Right lung (tissue), 5 donors: Measurements from ENCODE around the gene ESPN. TPM values are rescaled to one million over a fixed set of nuclear protein-coding genes. Genes with fewer than 3 reads are reported as not detected.
A peak's percentile ranks its signal among the peaks of the same experiment; 100 is the strongest.

Source experiments
- DNase-seq, 2 donors: peaks; one replicate each; pipeline ENCODE4 v3.0.0-alpha.2; 2013
- polyA plus RNA-seq, 5 donors: library from polyadenylated mRNA; unstranded; fragments of 120-200 nt; gene quantifications; one replicate each; pipeline versions ENCODE4 v1.2.1 to v1.2.3, GENCODE V29; 2013; ENCODE audit warnings: inconsistent platforms in 1 of 5, low replicate concordance in 1 of 5; ENCODE audit not compliant: insufficient read length in 5 of 5, insufficient read depth in 1 of 5

Gene ESPN
- polyA plus RNA-seq, 5 donors, result 1.2 to 3.8 (median 2.4) TPM

GRCh38 chr1:6409053-6409452, 15.5 kb upstream of the ESPN start:
- no peak for DNase-seq

DNA sequence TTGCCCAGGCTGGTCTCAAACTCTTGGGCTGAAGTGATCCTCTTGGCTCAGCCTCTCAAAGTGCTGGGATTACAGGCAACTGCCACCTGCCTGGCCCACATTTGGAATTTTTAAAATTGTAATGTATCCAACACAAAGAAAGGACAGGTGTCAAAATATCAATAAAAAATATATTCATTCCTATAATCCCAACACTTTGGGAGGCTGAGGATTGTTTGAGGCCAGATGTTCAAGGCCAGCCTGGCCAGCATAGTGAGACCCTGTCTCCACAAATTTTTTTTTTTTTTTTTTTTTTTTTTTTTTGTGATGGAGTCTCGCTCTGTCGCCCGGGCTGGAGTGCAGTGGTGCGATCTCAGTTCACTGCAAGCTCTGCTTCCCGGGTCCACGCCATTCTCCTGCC, 14.8 kb upstream of the ESPN start:
- DNase-seq, result no peak

- no peak for DNase-seq
Measured at GRCh38 chr1:6410248-6410893, 14.2 kb upstream of the ESPN start.

DNA sequence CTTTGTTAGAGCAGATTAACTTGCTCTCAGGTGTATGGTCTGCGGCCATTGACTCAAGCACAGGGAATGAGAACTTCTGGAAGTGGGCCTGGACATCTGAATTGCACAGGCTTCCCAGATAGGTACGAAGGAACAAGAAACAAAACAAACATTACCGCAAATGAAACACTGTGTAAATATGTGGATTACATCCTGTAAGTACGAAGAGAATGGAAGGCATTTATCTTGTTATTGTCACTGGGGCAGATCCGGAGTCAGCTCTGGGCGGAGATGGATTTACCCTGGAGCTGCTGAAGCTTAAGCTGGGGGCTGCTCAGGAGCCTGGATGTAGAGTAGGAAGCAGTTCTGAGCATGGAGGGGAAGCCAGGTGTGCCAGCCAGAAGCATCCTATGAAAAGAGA, 11.7 kb upstream of the ESPN start:
- no peak for DNase-seq

- DNase-seq, result no peak
Measured at GRCh38 chr1:6414443-6414844, 10.1 kb upstream of the ESPN start.

- no peak for DNase-seq
Measured at GRCh38 chr1:6414881-6415626, 9.5 kb upstream of the ESPN start.

DNA sequence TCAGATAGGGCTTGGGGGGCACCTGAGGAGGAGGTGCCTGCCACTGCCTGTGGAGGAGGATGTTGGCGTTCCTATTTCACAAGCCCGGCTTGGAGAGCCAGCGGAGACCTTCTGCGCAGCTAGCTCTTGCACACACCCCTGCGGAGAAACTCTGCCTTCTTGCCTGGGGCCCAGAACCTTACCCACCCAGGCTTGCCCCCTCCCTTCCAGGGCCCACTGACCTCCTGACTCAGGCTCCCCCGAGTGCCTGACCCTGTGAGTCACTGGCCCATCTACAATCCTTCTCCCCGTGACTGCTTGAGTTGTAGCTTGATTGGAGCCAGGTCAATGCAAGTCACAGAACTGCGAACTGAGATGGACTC, 8.3 kb upstream of the ESPN start:
- no peak for DNase-seq

DNA sequence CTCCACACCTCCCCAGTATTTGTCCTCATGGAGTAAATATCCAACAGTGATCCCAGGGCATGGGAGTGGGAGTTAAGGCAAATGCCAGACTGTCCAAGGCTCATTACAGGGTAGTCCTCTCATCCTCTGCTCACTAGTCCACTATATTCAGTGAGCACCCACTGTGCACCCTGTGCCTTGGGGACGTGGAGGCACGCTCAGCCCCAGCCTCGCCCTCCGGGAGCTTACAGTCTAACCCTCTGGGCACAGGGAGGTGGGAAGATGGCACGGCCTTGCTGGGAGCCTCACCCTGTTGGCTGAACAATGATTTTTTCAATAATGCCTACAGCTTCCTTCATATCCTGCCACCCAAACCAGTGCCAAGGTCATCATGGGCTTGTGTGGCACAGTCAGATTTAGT, 7.7 kb upstream of the ESPN start:
- DNase-seq, result no peak

DNA sequence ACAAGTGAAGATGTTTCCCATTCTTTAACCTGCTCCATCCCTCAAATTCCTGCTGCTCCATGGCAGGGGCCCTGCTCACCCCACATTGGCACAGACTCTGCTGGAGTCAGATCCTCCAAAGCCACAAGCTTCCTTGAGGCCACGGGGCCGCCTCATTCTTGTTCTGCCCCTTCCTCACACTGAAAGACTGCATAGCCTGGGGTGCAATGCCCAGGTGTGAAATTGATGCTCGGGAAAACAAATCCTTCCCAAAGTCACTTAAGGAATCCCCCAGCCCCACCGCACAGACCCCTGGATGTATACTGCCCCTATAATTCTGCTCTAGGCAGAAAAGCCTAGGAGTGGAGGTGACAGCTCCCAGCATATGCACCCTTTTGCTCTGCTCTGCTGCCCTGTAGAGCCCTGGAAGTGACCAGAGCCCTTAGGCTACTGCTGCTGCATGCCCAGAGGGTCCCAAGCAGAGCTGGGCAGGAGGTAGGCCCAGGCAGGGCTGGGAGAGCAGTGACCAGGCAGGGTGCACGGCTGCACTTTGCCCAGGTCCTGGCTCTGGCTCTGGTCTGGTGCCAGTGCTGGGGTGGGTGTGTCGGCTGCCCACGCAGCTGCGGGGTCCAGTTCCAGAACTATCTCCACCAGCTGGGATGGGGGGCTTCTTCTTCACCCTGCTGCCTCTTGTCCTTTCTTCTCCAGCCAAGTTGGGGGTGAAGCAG, 6.5 kb upstream of the ESPN start:
- DNase-seq, result no peak

- no peak for DNase-seq
Measured at GRCh38 chr1:6418668-6419396, 5.7 kb upstream of the ESPN start.

GRCh38 chr1:6419397-6419803, 5.2 kb upstream of the ESPN start:
- no peak for DNase-seq

DNA sequence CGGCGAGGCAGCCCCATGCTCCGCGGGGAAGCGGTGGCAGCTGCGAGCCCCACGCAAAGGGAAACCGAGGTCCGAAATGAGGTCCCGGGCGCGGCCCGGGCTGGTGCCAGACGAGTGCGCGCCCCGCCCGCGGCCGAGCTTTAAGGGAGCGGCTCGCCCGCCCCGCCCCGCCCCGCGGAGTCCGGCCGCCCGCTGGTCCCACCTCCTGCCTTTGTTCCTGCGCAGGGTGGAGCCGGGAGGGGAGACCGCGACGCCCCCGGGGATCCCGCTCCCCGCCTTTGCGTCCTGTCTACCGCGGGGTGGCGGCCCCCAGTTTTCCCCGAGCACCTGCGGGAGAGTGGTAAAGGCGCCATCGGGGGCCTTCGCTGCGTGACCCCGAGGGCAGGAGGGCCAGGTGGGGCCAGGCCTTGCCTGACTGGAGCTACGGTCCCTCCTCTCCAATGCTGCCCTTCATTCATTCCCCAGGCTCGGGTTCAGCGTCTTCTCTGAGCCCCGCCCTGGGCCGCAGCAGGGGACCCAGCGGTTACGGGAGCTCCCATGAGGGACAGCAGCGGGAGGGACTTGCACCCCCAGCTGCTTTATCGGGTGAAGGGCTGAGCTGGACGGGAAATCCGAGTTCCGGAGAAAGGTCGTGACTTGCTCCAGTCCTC, 4.6 kb upstream of the ESPN start, which contains the start of gene HES2:
Gene HES2, minus strand, starts transcription at position 116 of the 650 bp plus-strand sequence. Its CDS starts 99 bp downstream, at position 17.
- DNase-seq, result no peak

DNA sequence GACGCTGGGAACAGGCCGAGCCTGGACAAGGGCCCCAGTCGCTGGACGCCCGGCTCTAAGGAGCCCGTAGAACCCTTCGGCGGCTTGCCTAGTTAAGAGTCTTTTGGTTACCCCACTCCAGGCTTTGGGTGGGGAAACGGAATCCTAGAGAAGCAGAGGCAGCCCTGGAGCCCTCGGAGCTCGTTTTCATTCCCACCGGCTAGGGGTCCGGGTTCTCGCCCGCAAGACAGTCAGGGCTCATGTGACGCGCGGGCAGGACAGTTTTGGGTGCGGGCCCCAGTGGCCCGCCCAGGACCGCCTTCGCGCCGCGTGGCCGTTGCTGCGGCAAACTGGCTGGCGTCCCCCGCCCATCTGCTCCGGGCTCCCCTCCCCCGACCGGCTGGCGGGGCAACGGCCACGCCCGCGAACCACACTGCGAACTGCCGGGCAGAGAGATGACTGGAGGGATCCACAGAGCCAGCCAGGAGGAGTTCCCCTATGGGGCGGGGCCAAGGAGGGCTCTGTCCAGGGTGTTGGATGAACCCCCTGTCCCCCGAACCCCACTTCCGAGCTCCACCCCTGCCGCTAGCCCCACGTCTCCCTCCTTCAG, 4.0 kb upstream of the ESPN start:
- no peak for DNase-seq

DNA sequence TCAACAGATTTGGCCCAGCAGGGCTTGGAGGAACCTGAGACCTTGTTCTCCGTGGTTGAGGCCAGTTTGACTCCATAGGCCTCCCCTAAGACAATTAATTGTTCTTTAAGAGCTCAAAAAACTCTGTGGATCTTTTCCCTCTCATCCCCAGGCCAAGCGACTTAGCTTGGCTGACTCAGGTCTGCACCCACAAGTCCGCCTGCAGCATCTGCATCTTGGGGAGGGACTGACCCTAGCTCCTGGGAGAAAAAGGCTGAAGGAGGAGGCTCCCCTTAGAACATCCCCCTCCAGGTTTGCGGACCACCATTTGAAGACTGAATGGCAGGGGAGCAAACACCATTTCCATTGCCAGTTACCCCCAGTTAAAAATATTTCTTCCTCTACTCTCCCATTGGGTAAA, 3.3 kb upstream of the ESPN start:
- DNase-seq, result no peak

DNA sequence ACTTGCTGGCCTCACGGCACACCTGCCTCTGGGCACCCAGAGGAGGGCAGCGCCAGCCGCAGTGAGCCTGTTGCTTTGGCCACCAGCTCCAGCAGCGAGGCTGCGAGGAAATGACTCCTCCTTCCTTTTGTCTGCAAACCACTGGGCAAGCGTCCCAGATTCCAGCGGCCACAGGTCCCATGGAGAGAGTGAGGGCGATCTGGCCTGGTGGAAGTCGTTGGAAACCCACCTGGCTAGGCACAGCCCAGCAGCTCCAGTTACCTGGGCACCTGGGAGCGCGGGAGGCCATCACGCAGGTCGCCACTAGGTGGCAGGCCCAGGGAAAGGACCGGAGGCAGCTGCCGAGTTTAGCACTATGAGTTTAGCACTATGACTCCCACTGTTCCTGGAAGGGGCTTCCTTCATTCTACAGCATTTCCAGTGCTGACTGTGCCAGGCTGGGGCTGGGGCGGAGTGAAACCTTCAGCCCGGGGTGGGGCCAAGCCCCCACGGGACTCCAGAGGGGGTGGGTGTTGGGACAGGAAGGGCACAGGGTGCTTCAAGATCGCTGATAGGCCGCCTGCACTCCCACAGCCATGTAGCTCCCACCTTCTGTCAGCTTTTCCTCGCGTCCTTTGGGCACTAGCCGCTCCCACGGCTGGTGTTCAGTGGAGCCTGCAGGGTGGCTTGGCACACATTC, 1.1 kb upstream of the ESPN start:
- peak in 1 of 2 donors; percentile 17 for DNase-seq

DNA sequence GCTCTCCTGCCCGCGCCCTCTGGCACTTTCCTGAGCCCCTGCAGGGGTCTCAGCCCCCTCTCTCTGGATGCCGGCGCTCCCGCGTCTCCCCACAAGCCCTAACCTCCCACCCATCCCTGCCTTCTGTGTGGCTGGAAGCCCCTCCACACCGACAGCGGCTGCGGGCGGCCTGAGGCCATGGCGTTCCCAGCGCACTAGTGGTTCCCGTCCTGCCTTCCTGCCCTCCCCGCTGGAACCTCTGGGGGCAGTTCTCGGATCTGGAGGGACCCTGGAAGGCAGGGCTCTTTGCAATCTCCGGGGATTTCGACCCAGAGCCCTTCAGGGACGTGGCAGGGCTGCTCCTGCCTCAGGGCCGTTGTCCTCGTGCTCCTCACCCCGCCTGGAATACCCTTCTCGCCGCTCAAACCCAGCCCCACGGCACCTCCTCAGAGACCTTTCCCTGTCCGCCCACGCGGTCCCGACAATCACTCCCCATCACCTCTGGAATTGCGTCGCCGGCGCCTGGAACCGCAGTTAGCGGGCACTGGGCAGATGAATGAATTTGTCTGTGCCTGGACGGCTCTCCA, 493 bp upstream of the ESPN start:
- no peak for DNase-seq

DNA sequence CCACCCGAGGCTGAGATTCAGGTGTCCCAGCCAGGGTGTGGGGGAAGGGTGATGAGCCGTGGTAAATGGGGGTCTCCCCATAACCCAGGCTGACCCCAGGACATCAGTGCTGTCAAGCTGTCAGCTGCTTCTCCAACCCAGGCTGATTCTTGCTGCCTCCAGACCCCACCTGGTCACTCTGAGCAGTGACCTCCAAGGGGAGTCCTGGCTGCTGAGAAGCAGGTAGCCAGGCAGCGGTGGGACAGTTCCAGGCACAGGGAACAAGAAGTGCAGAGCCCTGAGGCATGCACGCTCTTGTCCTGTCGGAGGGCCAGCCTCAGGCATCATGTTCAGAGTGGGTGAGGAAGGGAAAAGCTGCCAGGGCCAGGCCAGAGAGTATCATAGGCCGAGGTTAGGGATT, 1.1 kb downstream of the ESPN start:
- DNase-seq, result no peak

DNA sequence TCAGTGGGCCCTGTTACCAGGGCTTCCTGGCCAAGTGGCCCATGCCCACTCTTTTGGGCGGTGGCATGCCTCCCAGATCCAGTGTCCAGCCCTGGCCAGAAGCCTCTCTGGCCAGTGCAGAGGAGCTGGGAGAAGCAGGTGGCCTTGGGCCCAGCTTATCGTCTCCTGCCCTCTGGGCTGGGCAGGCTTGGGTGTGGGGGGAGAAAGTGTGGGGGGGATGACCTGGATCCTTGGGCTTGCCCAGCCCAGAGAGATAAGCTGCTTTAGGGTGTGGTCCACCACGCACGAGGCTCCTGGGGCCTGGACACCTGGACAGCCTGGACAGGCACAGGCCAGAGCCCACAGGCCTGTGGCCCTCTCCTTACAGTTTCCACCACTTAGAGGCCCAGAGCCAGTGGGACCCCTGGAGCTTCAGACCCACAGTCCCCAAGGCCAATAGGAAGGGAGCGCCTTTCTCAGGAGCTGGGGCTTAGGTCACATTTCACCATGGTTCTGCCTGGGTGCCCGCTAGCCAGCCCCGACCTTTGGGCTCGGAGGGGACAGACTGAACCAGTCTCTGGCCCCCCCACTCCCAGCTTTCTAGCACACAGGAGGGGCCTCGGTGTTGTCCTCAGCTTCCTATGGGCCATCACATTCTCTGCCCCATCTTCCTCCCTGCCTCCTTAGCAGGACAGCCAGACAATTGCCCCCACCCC, 1.8 kb downstream of the ESPN start:
- DNase-seq, result no peak

- DNase-seq, result no peak
Measured at GRCh38 chr1:6426972-6427350, 2.4 kb downstream of the ESPN start.
